Measurements from ENCODE around the gene CDH22.

CDH22 gene

DNA sequence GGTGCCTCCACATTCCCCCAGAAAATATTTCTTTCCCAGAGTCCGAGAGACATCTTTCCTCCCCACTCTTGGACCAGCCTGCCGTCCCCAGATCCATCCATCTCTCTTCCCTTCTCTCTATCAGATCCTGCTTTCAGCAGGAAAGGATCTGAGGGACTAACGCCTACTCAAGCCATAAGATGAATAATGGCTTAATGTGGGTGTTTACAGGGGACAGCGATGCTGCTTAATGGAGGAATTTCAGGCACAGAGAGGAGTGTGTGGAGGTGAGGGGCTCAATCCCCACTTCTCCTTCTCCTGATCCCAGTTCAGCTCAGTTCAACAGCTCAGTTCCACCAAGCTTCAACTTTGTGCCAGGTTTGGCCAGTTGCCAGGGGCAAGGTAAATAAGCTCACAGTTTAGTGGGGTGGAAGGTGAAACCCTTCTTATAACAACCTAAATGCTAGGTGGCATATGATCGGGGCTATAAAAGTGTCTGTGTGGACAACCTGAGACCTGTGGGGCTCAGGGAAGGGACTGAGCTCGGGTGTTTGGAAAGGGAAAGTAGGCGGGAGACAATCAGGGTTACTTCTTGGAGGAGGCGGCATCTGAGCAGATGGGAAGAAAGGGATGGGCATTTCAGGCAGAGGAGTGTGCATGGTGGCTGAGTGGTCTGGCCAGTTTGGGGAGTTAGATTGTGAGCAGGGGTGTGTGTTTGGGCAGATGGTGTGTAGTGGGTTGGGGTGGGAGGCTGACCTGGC is 55.8 kb downstream of the CDH22 start:
- H3K4me1 Mint-ChIP-seq, result peaks cover 3% of the 10 kb centered on the region
- DNase-seq (ENCODE audit: low spot score in 2 of 2) (no peak), ATAC-seq (ENCODE audit: low read depth) (no peak)
- no peak overlapping the region for H3K4me3 Mint-ChIP-seq
- no peaks in the 10 kb centered on the region for H3K9me3 Mint-ChIP-seq
- H3K36me3 Mint-ChIP-seq, result no peaks in the 10 kb centered on the region
- peaks cover 36% of the 10 kb centered on the region for H3K27me3 Mint-ChIP-seq
- no peak overlapping the region for H3K27ac Mint-ChIP-seq

DNA sequence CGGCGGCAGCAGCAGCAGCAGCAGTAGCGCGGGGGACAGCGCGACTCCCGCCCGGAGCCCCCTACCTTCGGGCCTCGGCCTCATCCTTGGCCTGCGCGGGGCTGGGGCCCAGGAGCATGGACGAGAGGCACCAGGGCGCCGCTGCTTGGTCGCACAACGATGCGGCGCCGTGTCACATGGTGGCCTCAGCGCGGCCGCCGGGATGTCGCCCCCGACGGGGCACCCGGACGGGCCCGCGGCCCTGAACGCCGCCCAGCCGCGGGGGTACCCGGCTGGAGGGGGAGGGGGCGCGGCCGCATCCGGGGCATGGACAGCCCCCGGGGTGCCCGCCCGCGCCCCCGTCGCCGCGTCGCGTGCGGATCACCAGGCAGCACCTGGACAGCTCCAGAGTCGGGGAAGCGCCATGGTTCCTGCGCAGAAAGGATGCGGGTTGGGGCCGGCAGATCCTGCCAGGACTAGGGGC is 57.1 kb downstream of the CDH22 start:
- no peaks in the 10 kb centered on the region for H3K36me3 Mint-ChIP-seq
- no peak overlapping the region for H3K4me3 Mint-ChIP-seq
- H3K9me3 Mint-ChIP-seq, result no peaks in the 10 kb centered on the region
- H3K27ac Mint-ChIP-seq, result no peak overlapping the region
- no peak for DNase-seq (ENCODE audit: low spot score in 2 of 2)
- H3K27me3 Mint-ChIP-seq, result peaks cover 40% of the 10 kb centered on the region
- no peak for ATAC-seq (ENCODE audit: low read depth)
- H3K4me1 Mint-ChIP-seq, result peaks cover 7% of the 10 kb centered on the region

DNA sequence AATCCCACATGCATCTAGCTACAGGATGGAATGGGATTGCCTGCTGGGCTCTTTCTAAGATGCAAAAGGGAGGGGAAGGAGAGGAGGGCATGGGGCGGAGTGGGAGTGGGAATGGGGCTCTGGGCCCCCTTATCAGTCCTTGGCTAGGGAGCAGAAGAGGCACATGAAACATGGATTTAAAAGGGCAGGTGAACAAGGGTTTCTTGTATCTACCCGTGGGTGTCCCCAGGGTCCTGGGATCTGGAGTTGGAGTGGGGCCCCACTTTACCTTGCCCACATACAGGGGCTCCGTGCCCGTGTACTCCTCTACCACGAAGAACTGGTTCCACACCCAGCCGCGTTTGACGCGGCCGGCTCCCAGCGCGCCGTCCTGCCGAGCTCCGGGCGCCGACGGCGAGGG is 57.5 kb downstream of the CDH22 start:
- H3K4me3 Mint-ChIP-seq, result no peak overlapping the region
- H3K27ac Mint-ChIP-seq, result no peak overlapping the region
- no peaks in the 10 kb centered on the region for H3K36me3 Mint-ChIP-seq
- peaks cover 7% of the 10 kb centered on the region for H3K4me1 Mint-ChIP-seq
- no peaks in the 10 kb centered on the region for H3K9me3 Mint-ChIP-seq
- ATAC-seq (ENCODE audit: low read depth), result no peak
- DNase-seq (ENCODE audit: low spot score in 2 of 2), result no peak
- H3K27me3 Mint-ChIP-seq, result peaks cover 41% of the 10 kb centered on the region

DNA sequence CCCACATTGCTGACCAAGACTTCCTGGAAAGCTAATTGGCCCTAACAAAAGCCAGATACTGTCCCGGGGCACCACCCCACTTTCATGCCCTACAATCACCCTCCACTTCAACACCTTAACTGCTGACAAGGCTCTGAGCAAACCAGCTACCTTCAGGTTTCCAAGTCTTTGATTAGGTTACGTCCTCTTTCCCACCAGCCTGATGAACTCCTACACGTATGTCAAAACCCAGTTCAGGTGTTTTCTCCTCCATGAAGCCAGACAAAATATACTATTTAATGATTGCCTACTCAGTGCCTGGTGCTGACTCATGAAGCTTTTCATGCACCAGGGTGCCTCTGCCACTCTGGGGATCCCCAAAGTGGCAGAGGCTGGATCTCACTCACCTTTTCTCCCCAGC is 58.6 kb downstream of the CDH22 start:
- H3K36me3 Mint-ChIP-seq, result no peaks in the 10 kb centered on the region
- H3K27me3 Mint-ChIP-seq, result peaks cover 46% of the 10 kb centered on the region
- H3K4me3 Mint-ChIP-seq, result no peak overlapping the region
- DNase-seq (ENCODE audit: low spot score in 2 of 2), result no peak
- no peaks in the 10 kb centered on the region for H3K9me3 Mint-ChIP-seq
- H3K4me1 Mint-ChIP-seq, result peaks cover 7% of the 10 kb centered on the region
- H3K27ac Mint-ChIP-seq, result no peak overlapping the region
- ATAC-seq (ENCODE audit: low read depth), result no peak

DNA sequence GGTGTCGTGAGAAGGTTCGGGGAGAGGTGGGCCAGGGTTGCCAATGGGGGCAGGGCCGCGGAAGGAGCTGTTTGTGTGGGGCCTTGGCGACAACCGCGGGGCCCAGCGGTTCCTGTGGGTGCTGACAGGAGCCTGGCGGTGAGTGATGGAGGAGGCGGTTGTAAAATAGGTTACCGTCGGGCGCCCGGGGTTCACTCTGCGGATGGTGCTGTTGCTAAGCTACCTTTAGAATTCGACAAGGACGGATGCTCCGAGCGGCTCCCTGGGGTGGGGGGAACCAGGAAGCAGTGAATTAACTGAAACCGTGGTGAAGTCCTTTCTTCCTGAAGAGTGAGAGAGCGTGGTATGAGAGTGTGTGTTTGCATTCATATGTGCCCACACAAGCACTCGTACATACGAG is 61.7 kb downstream of the CDH22 start:
- H3K4me3 Mint-ChIP-seq, result no peak overlapping the region
- ATAC-seq (ENCODE audit: low read depth) (no peak), DNase-seq (ENCODE audit: low spot score in 2 of 2) (no peak)
- H3K27ac Mint-ChIP-seq, result no peak overlapping the region
- peaks cover 7% of the 10 kb centered on the region for H3K4me1 Mint-ChIP-seq
- no peaks in the 10 kb centered on the region for H3K36me3 Mint-ChIP-seq
- no peaks in the 10 kb centered on the region for H3K9me3 Mint-ChIP-seq
- peaks cover 35% of the 10 kb centered on the region for H3K27me3 Mint-ChIP-seq

DNA sequence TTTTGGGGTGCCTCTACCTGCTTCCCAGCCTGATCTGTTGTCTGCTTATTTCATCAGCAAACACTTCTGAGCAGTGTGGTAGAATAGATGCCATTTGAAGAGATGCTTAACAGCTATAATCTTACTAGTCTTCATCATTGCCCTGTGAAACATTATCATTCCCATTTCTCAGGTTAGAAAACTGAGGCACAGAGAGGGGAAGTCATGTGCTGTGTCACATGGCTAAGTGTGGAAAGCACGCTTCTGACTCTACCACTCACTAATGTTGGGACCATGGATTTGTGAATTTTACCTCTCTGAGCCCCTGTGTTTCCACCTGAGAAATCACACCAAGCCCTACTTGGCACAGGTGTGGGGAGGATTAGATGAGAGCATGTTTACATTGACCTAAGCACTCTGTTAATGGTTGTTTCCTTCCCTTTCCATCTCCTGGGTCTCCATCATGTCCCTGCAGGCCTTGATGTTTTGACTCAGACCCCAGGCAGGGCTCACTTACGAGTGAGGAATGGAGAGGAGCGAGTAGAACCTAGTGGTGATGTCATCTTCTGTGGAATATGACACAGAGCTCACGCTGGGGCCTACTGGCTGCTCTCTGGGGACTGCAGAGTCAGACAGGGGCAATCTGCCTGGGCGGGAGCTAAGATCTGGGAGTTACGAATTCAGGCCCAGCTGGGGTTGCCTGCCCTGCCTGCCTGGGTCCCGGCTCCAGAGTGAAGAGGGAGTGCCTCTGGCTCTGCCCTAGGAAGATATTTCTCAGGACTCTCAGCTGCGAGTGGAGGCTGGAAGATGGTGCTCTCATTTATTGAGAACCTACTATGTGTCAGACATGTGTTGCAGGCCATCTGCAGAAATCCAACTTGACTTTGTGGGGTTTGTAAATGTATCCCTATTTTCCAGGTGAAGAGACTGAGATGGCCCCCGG is 64.3 kb downstream of the CDH22 start:
- Mint-ChIP-seq H3K9me3 (no peaks in the 10 kb centered on the region), H3K27me3 (peaks cover 21% of the 10 kb centered on the region), H3K27ac (no peak overlapping the region), H3K4me3 (no peak overlapping the region), H3K4me1 (peaks cover 4% of the 10 kb centered on the region), H3K36me3 (no peaks in the 10 kb centered on the region)
- ATAC-seq (ENCODE audit: low read depth) (no peak), DNase-seq (ENCODE audit: low spot score in 2 of 2) (no peak)

DNA sequence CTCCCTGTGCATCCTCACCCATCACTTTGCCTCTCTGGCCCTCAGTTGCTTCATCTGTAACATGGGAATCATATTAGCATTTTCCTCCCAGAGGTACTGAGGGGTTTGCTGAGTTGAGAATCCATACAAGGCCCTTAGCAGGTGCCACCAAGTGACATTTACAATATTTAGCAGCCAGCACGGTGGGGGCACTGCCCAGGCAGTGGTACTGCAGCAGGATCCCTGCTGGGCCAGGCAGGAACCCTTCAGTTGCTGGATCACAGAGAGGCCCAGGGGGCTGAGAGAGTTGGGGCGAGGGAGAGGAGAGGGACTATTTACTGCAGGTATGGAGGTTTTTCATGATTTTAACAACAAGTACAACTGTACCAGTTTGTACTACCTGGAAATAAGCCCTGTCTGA is 65.9 kb downstream of the CDH22 start:
- Mint-ChIP-seq H3K27ac (no peak overlapping the region), H3K4me1 (peaks cover 4% of the 10 kb centered on the region), H3K36me3 (no peaks in the 10 kb centered on the region), H3K27me3 (peaks cover 21% of the 10 kb centered on the region), H3K4me3 (no peak overlapping the region), H3K9me3 (no peaks in the 10 kb centered on the region)
- ATAC-seq (ENCODE audit: low read depth) (no peak), DNase-seq (ENCODE audit: low spot score in 2 of 2) (no peak)

DNA sequence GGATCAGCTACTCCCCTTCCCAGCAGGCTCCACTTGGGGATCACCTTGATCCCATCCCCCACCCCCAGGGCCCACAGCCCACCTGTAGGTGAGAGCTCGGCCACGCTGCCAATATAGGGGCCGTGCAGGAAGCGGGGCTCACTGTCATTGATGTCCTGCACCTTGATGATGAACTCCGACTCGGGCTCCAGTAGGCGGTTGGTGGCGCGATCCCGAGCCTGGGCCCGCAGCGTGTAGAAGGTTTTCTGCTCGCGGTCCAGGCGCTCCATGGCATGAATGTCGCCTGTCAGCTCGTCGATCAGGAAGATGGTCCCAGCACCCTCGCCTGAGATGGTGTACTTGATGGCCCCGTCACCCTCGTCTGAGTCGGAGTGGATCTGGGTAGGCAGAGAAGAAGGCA is 67.4 kb downstream of the CDH22 start:
- no peak overlapping the region for H3K4me3 Mint-ChIP-seq
- DNase-seq (ENCODE audit: low spot score in 2 of 2), result no peak
- H3K4me1 Mint-ChIP-seq, result no peaks in the 10 kb centered on the region
- no peak for ATAC-seq (ENCODE audit: low read depth)
- H3K9me3 Mint-ChIP-seq, result no peaks in the 10 kb centered on the region
- H3K27me3 Mint-ChIP-seq, result peaks cover 20% of the 10 kb centered on the region
- no peaks in the 10 kb centered on the region for H3K36me3 Mint-ChIP-seq
- H3K27ac Mint-ChIP-seq, result no peak overlapping the region

DNA sequence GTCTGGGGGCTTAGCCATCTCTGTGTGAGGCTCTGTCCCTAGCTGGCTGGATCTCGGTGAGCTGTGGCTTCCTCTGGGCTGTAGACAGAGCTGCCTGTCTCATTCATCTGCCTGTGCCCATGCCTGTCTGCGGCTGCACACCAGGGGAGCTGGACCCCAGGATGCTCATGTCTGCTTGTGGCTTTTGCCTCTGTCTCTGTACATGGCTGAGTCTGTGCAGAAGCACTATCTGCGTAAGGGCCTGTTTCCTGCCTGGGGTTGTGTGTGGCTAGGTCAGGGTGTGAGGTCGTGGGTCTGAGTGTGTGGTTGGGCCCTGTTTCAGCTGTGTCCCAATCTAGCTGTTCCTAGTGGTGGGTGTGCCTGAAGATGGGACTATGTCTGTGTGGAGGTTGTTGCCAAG is 68.2 kb downstream of the CDH22 start:
- Mint-ChIP-seq H3K36me3 (no peaks in the 10 kb centered on the region), H3K4me1 (no peaks in the 10 kb centered on the region), H3K4me3 (no peak overlapping the region), H3K9me3 (peaks cover 2% of the 10 kb centered on the region), H3K27ac (no peak overlapping the region), H3K27me3 (peaks cover 18% of the 10 kb centered on the region)
- no peak for ATAC-seq (ENCODE audit: low read depth)
- no peak for DNase-seq (ENCODE audit: low spot score in 2 of 2)

DNA sequence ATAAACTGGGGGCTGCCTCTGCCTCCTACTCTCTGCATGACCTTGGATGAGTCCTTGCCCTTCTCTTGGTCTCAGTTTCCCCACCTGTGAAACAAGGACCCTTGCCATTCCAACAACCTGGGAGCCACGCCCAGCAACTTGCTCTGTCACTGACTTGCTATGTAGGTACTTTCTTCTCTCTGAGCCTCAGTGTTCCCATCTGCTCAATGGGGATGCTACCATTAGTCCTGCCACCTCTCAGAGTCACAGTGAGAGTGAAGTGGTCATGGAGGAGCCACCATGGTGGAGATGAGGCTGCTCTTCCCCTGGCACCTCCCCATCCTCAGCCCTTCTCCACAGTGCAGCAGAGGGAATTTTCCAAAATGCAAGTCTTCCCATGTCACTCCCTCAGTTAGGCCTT is 70.6 kb downstream of the CDH22 start:
- H3K27me3 Mint-ChIP-seq, result peaks cover 21% of the 10 kb centered on the region
- peaks cover 2% of the 10 kb centered on the region for H3K9me3 Mint-ChIP-seq
- H3K27ac Mint-ChIP-seq, result no peak overlapping the region
- no peaks in the 10 kb centered on the region for H3K36me3 Mint-ChIP-seq
- ATAC-seq (ENCODE audit: low read depth) (no peak), DNase-seq (ENCODE audit: low spot score in 2 of 2) (no peak)
- H3K4me3 Mint-ChIP-seq, result no peak overlapping the region
- H3K4me1 Mint-ChIP-seq, result no peaks in the 10 kb centered on the region

DNA sequence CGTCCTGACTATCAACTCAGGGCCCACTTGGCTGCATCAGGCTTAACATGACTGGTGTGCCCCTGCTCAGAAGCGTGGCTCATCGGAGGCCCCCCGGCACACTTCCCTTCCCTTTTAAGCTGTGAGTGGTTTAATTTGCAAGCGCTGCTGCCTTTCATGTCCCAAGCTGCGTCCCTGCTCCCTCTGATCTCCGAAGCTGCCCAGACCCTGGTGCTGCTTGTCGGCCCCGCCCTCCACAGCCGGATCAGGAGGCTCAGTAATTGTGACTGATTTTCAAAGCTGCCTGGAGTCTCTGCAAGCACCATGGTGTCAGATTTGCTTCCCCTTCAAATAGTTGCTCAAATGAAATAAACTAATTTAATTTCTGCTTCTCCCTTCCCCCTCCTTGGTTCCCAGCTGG is 71.1 kb downstream of the CDH22 start:
- no peak overlapping the region for H3K27ac Mint-ChIP-seq
- H3K36me3 Mint-ChIP-seq, result no peaks in the 10 kb centered on the region
- H3K4me1 Mint-ChIP-seq, result no peaks in the 10 kb centered on the region
- peaks cover 22% of the 10 kb centered on the region for H3K27me3 Mint-ChIP-seq
- peaks cover 2% of the 10 kb centered on the region for H3K9me3 Mint-ChIP-seq
- ATAC-seq (ENCODE audit: low read depth), result no peak
- no peak for DNase-seq (ENCODE audit: low spot score in 2 of 2)
- H3K4me3 Mint-ChIP-seq, result no peak overlapping the region

DNA sequence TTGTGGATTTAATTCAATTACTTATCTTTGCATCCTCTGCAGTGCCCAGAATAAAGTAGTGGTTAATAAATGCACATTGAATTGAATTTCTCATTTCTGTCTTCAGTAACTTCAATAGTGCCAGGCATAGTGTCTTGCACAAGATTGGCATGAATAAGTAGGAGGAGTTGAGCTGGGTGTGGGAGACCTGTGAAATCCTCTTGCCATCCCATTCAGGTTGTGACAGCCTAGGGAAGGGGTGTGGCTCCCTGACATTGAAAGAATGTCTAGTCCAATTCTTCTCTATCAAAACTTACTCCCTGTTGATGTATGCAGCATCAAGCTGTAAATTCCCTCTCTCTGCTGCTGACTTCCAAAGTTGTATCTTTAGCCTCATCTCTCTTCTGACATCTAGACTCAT is 73.2 kb downstream of the CDH22 start:
- Mint-ChIP-seq H3K36me3 (no peaks in the 10 kb centered on the region), H3K9me3 (peaks cover 2% of the 10 kb centered on the region), H3K27me3 (peaks cover 18% of the 10 kb centered on the region), H3K4me1 (no peaks in the 10 kb centered on the region), H3K27ac (no peak overlapping the region), H3K4me3 (no peak overlapping the region)
- ATAC-seq (ENCODE audit: low read depth), result no peak
- DNase-seq (ENCODE audit: low spot score in 2 of 2), result no peak

DNA sequence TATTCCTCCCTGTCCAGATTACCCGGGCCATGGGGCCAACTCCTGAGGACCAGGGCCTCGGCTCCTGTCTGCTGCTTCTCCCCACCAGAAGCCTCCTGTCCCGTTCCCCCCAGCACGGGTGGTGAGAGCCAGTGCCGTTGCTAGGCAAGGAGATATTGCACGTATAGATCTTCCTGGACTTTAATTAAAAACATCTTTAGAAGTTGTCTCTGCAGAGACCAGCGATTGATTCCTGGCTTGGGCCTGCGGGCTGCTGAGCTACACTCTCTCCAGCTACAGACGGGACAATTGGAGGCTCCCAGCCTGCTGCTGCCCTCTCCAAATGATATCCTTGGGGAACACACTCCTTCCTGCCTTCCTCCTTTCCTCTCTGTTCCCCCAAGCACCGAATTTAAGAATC is 74.6 kb downstream of the CDH22 start:
- DNase-seq (ENCODE audit: low spot score in 2 of 2) (no peak), ATAC-seq (ENCODE audit: low read depth) (no peak)
- H3K9me3 Mint-ChIP-seq, result peaks cover 2% of the 10 kb centered on the region
- no peaks in the 10 kb centered on the region for H3K36me3 Mint-ChIP-seq
- H3K27me3 Mint-ChIP-seq, result peaks cover 21% of the 10 kb centered on the region
- H3K4me3 Mint-ChIP-seq, result no peak overlapping the region
- no peaks in the 10 kb centered on the region for H3K4me1 Mint-ChIP-seq
- no peak overlapping the region for H3K27ac Mint-ChIP-seq

DNA sequence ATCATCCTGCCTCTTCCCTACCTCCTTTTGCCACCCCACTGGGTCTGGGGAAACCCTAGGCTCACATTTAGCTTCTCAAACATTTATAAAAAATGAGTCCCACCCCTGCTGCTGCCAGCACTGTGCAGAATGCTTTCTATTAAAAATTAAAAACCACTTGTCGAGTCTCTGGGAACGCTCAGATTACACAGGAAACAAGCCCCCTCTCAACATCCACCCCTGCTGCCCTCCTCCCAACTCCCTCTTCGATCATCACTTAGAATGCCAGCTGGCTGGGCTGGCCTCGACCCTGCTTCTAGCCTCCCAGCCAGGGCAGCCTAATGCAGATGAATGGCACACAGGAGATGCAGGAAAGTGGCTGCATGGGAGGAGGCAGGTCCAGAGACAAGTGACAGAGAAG is 75.8 kb downstream of the CDH22 start:
- H3K4me3 Mint-ChIP-seq, result no peak overlapping the region
- H3K4me1 Mint-ChIP-seq, result no peaks in the 10 kb centered on the region
- no peak for ATAC-seq (ENCODE audit: low read depth)
- DNase-seq (ENCODE audit: low spot score in 2 of 2), result no peak
- H3K27ac Mint-ChIP-seq, result no peak overlapping the region
- no peaks in the 10 kb centered on the region for H3K36me3 Mint-ChIP-seq
- peaks cover 2% of the 10 kb centered on the region for H3K9me3 Mint-ChIP-seq
- H3K27me3 Mint-ChIP-seq, result peaks cover 19% of the 10 kb centered on the region
